HG03066 (cell line): Measurements from ENCODE around the gene COPB1.

Source experiments
- ATAC-seq: cut with Tn5 transposase; IDR thresholded peaks from one replicate; pipeline ENCODE4 v1.9.1; 2021; ENCODE audit warnings: low read depth; ENCODE audit not compliant: unreplicated experiment

COPB1 gene

GRCh38 chr11:14513800-14514199 is 14.2 kb upstream of the COPB1 start:
- ATAC-seq: no peak

GRCh38 chr11:14506532-14506931 is 6.9 kb upstream of the COPB1 start:
- no peak for ATAC-seq

- ATAC-seq: no peak
Observed at GRCh38 chr11:14503023-14503422, 3.4 kb upstream of the COPB1 start.

- no peak for ATAC-seq
Observed at GRCh38 chr11:14502039-14502438, 2.4 kb upstream of the COPB1 start.

GRCh38 chr11:14500181-14500651 is 605 bp upstream of the COPB1 start:
- ATAC-seq: peak; percentile 60

- ATAC-seq: peak; percentile 19
Observed at GRCh38 chr11:14499178-14499559, 442 bp downstream of the COPB1 start.

- no peak for ATAC-seq
Observed at GRCh38 chr11:14480716-14481115, 18.9 kb downstream of the COPB1 start.

- no peak for ATAC-seq
Observed at GRCh38 chr11:14471127-14471526, 28.5 kb downstream of the COPB1 start.

GRCh38 chr11:14463623-14464022 is 36.0 kb downstream of the COPB1 start:
- ATAC-seq: no peak

GRCh38 chr11:14460147-14460546 is 39.5 kb downstream of the COPB1 start:
- no peak for ATAC-seq

GRCh38 chr11:14458377-14458776 is 41.2 kb downstream of the COPB1 start:
- ATAC-seq: no peak

- no peak for ATAC-seq
Observed at GRCh38 chr11:14455648-14456430, 43.8 kb downstream of the COPB1 start.

GRCh38 chr11:14454861-14455632 is 44.6 kb downstream of the COPB1 start:
- no peak for ATAC-seq

GRCh38 chr11:14451825-14452224 is 47.8 kb downstream of the COPB1 start:
- ATAC-seq: peak; percentile 49

- no peak for ATAC-seq
Observed at GRCh38 chr11:14449302-14449714, 50.3 kb downstream of the COPB1 start.

- no peak for ATAC-seq
Observed at GRCh38 chr11:14448240-14448639, 51.4 kb downstream of the COPB1 start.

- no peak for ATAC-seq
Observed at GRCh38 chr11:14446701-14447169, 52.9 kb downstream of the COPB1 start.

- no peak for ATAC-seq
Observed at GRCh38 chr11:14445542-14446530, 53.8 kb downstream of the COPB1 start.

- ATAC-seq: no peak
Observed at GRCh38 chr11:14444441-14445189, 55.0 kb downstream of the COPB1 start.

GRCh38 chr11:14443638-14444037 is 56.0 kb downstream of the COPB1 start:
- ATAC-seq: no peak
